Left lung (tissue), 10 donors: Measurements from ENCODE around the gene PHB1. TPM values are rescaled to one million over a fixed set of nuclear protein-coding genes. Genes with fewer than 3 reads are reported as not detected.
A peak's percentile ranks its signal among the peaks of the same experiment; 100 is the strongest.

Experiments used
- ATAC-seq: fragments of 200-7000 bp; cut with Tn5 transposase; one replicate; pipeline ENCODE4 v1.9.1; 2020; ENCODE audit warnings: moderate library complexity
- DNase-seq, 4 donors: peaks; one replicate each; pipeline ENCODE4 v3.0.0-alpha.2; 2013 to 2020
- H3K27ac ChIP-seq, 2 donors: fragments of 200-600 bp; sonication (generic) in 1 of 2; one replicate each; pipeline versions ENCODE4 v1.5.0 to v1.8.0; 2020 to 2021
- H3K27me3 ChIP-seq, 2 donors: fragments of 200-600 bp; sonication (generic) in 1 of 2; one replicate each; pipeline versions ENCODE4 v1.5.0 to v1.8.0; 2020 to 2021
- H3K36me3 ChIP-seq, 2 donors: fragments of 200-600 bp; sonication (generic) in 1 of 2; one replicate each; pipeline versions ENCODE4 v1.5.0 to v1.8.0; 2020 to 2021
- H3K4me1 ChIP-seq, 2 donors: fragments of 200-600 bp; one replicate each; pipeline ENCODE4 v1.8.0; 2021
- H3K4me3 ChIP-seq, 2 donors: fragments of 200-600 bp; sonication (generic) in 1 of 2; one replicate each; pipeline versions ENCODE4 v1.5.0 to v1.8.0; 2020 to 2021; ENCODE audit warnings: mild to moderate bottlenecking in 1 of 2
- H3K9me3 ChIP-seq, 2 donors: fragments of 200-600 bp; sonication (generic) in 1 of 2; one replicate each; pipeline versions ENCODE4 v1.5.0 to v1.8.0; 2020 to 2021
- CTCF ChIP-seq, 2 donors: fragments of 200-600 bp; sonication (generic) in 1 of 2; IDR thresholded peaks; one replicate each; pipeline versions ENCODE4 v1.5.0 to v1.8.0; 2021; ENCODE audit warnings: antibody characterized with exemption in 2 of 2
- intact Hi-C, 2 donors: fragments of 100-400 bp; cut with DNase I; formaldehyde crosslinking; loops; one replicate each; pipeline versions ENCODE4 v1.11.2 to v1.14.2; 2022
- polyA plus RNA-seq, 6 donors: library from polyadenylated mRNA; unstranded; fragments of 120-200 nt; gene quantifications; one replicate each; pipeline ENCODE4 v1.2.1, GENCODE V29; 2013; ENCODE audit not compliant: insufficient read length in 6 of 6
- total RNA-seq, 2 donors: library from RNA; stranded (reverse); fragmentation: NEBNext Ultra II Directional; extraction: Animal tissue kit (Norgen Biotek cat#: 25700); gene quantifications; one replicate each; pipeline ENCODE4 v1.2.1, GENCODE V29; 2021
- donor health status: DM: no; HTN: yes; CAD: no.
- donor health status: DM: no; HTN: no; CAD: no.

PHB1 gene
- total and polyA plus RNA-seq, 8 donors = 146 to 173 (median 162) TPM

GRCh38 chr17:49358641-49359247 lies 55.9 kb downstream of the PHB1 start:
- Histone ChIP-seq H3K9me3 (no peaks in the 10 kb centered on the region), H3K4me1 (peaks cover 7 to 47% of the 10 kb centered on the region in 2 donors)

GRCh38 chr17:49357516-49357915 lies 57.2 kb downstream of the PHB1 start:
- H3K4me1 ChIP-seq = peaks cover 7 to 41% of the 10 kb centered on the region in 2 donors
- H3K27ac ChIP-seq = no peak overlapping the region
- intact Hi-C loops = no loop called here
- no peak for DNase-seq
- TF ChIP-seq CTCF (IDR thresholded peaks at IDR 0.05) = no peak
- no peaks in the 10 kb centered on the region for H3K27me3 ChIP-seq
- no peak overlapping the region for H3K4me3 ChIP-seq
- no peaks in the 10 kb centered on the region for H3K36me3 ChIP-seq
- ATAC-seq = no peak
- no peaks in the 10 kb centered on the region for H3K9me3 ChIP-seq

More at GRCh38 chr17:49358641-49359247, 55.9 kb downstream of the PHB1 start:
- DNase-seq (peak in 1 of 4 donors; percentile 37), ATAC-seq (no peak)
- Histone ChIP-seq H3K27ac (peak overlapping the region in 1 of 2 donors; percentile 21), H3K27me3 (no peaks in the 10 kb centered on the region), H3K4me3 (no peak overlapping the region), H3K36me3 (no peaks in the 10 kb centered on the region)
- intact Hi-C loops = no loop called here
- no peak for TF ChIP-seq CTCF (IDR thresholded peaks at IDR 0.05)

- intact Hi-C loops = no loop called here
- DNase-seq = no peak
- no peak overlapping the region for H3K27ac ChIP-seq
- H3K4me3 ChIP-seq = no peak overlapping the region
- no peak for TF ChIP-seq CTCF (IDR thresholded peaks at IDR 0.05)
- peaks cover 7 to 40% of the 10 kb centered on the region in 2 donors for H3K4me1 ChIP-seq
- H3K36me3 ChIP-seq = no peaks in the 10 kb centered on the region
- no peaks in the 10 kb centered on the region for H3K27me3 ChIP-seq
- no peaks in the 10 kb centered on the region for H3K9me3 ChIP-seq
- ATAC-seq = no peak
These were observed 58.4 kb downstream of the PHB1 start for GRCh38 chr17:49356320-49356719.

Other genes starting within 250 kb of the PHB1 start
- 1 to 10 TPM; 3.6 to 4.8 TPM for gene GNGT2, start 204.3 kb downstream of the PHB1 start, total RNA-seq
- gene GNGT2, start 204.3 kb downstream of the PHB1 start, polyA plus RNA-seq = 1 to 10 TPM; 2.5 to 4.6 (median 3.0) TPM
- gene ABI3, start 204.2 kb downstream of the PHB1 start, total RNA-seq = 10 to 100 TPM; 10.8 to 23.8 TPM
- gene ABI3, start 204.2 kb downstream of the PHB1 start, polyA plus RNA-seq = 10 to 100 TPM in 2 of 6 donors, 1 to 10 TPM in 4; 6.5 to 10.5 (median 8.9) TPM
- gene PHOSPHO1, start 184.1 kb downstream of the PHB1 start, total RNA-seq = 1 to 10 TPM; 1.0 to 2.0 TPM
- 1 to 10 TPM; 1.5 to 8.5 (median 3.8) TPM for gene PHOSPHO1, start 184.1 kb downstream of the PHB1 start, polyA plus RNA-seq
- 10 to 100 TPM; 42.6 to 46.8 TPM for gene ZNF652, start 52.6 kb downstream of the PHB1 start, total RNA-seq
- 10 to 100 TPM; 27.8 to 31.4 (median 29.6) TPM for gene ZNF652, start 52.6 kb downstream of the PHB1 start, polyA plus RNA-seq
- 1 to 10 TPM; 2.7 to 3.8 TPM for gene NGFR, start 80.4 kb upstream of the PHB1 start, total RNA-seq
- gene NGFR, start 80.4 kb upstream of the PHB1 start, polyA plus RNA-seq = 10 to 100 TPM in 5 of 6 donors, 1 to 10 TPM in 1; 9.7 to 16.2 (median 12.5) TPM
- 1 to 10 TPM; 2.1 to 2.7 TPM for gene NXPH3, start 161.0 kb upstream of the PHB1 start, total RNA-seq
- gene NXPH3, start 161.0 kb upstream of the PHB1 start, polyA plus RNA-seq = 1 to 10 TPM; 1.0 to 1.4 (median 1.2) TPM